ENCODE data around the gene POU2F2. TPM values are rescaled to one million over a fixed set of nuclear protein-coding genes. Genes with fewer than 3 reads are reported as not detected.

The POU2F2 gene
- total RNA-seq, 2 donors from 2014 or later: 1.8 to 2.6 TPM

- no peak for TF ChIP-seq CTCF (conservative IDR thresholded peaks at IDR 0.05)
- Histone ChIP-seq H3K27ac (ENCODE audit: low read depth, low read length) (no peak overlapping the region), H3K4me3 (ENCODE audit: low read length) (no peak overlapping the region)
Observed at GRCh38 chr19:42120276-42120980, 11.8 kb downstream of the POU2F2 start.

GRCh38 chr19:42117076-42117475, 15.2 kb downstream of the POU2F2 start:
- no peak for TF ChIP-seq CTCF (conservative IDR thresholded peaks at IDR 0.05)
- Mint-ChIP-seq H3K36me3 (ENCODE audit: low read depth) (no peaks in the 10 kb centered on the region), H3K9me3 (no peaks in the 10 kb centered on the region), H3K4me1 (peaks cover 9% of the 10 kb centered on the region), H3K4me3 (no peak overlapping the region), H3K27me3 (ENCODE audit: insufficient read depth) (peaks cover 2% of the 10 kb centered on the region), H3K27ac (no peak overlapping the region)
- H3K36me3 ChIP-seq (ENCODE audit: control insufficient read depth, insufficient read depth, low read length): no peaks in the 10 kb centered on the region
- no peak overlapping the region for H3K9ac ChIP-seq (ENCODE audit: extremely low read depth, low read length, poor library complexity, severe bottlenecking)
- no peak overlapping the region for H3K4me3 ChIP-seq (ENCODE audit: low read length)
- no peaks in the 10 kb centered on the region for H3K4me1 ChIP-seq (ENCODE audit: control insufficient read depth, insufficient read depth, low read length)
- no peaks in the 10 kb centered on the region for H3K27me3 ChIP-seq (ENCODE audit: control insufficient read depth, insufficient read depth, low read length, poor library complexity, severe bottlenecking)
- no peak overlapping the region for H3K27ac ChIP-seq (ENCODE audit: low read depth, low read length)
- H3K9me3 ChIP-seq (ENCODE audit: control insufficient read depth, low read length): no peaks in the 10 kb centered on the region
- no peak for DNase-seq
- 87 to 100% methylated on average over 2 to 6 of the region's 6 CpGs for WGBS, 2 experiments (ENCODE audit: insufficient coverage in 1 of 2, insufficient read length in 1 of 2)

More at GRCh38 chr19:42120276-42120980, 11.8 kb downstream of the POU2F2 start:
- no peaks in the 10 kb centered on the region for H3K36me3 ChIP-seq (ENCODE audit: control insufficient read depth, insufficient read depth, low read length)
- H3K27ac Mint-ChIP-seq: no peak overlapping the region
- no peaks in the 10 kb centered on the region for H3K36me3 Mint-ChIP-seq (ENCODE audit: low read depth)
- H3K9me3 Mint-ChIP-seq: no peaks in the 10 kb centered on the region
- no peaks in the 10 kb centered on the region for H3K4me1 ChIP-seq (ENCODE audit: control insufficient read depth, insufficient read depth, low read length)
- no peak overlapping the region for H3K9ac ChIP-seq (ENCODE audit: extremely low read depth, low read length, poor library complexity, severe bottlenecking)
- WGBS, 2 experiments (ENCODE audit: insufficient coverage in 1 of 2, insufficient read length in 1 of 2): 87 to 91% methylated on average over 5 to 9 of the region's 10 CpGs
- DNase-seq: no peak
- no peak overlapping the region for H3K4me3 Mint-ChIP-seq
- no peaks in the 10 kb centered on the region for H3K27me3 ChIP-seq (ENCODE audit: control insufficient read depth, insufficient read depth, low read length, poor library complexity, severe bottlenecking)
- H3K4me1 Mint-ChIP-seq: no peaks in the 10 kb centered on the region
- peaks cover 3% of the 10 kb centered on the region for H3K27me3 Mint-ChIP-seq (ENCODE audit: insufficient read depth)
- H3K9me3 ChIP-seq (ENCODE audit: control insufficient read depth, low read length): no peaks in the 10 kb centered on the region

GRCh38 chr19:42116308-42117075, 15.8 kb downstream of the POU2F2 start:
- Histone ChIP-seq H3K27me3 (ENCODE audit: control insufficient read depth, insufficient read depth, low read length, poor library complexity, severe bottlenecking) (no peaks in the 10 kb centered on the region), H3K4me1 (ENCODE audit: control insufficient read depth, insufficient read depth, low read length) (no peaks in the 10 kb centered on the region), H3K4me3 (ENCODE audit: low read length) (no peak overlapping the region), H3K27ac (ENCODE audit: low read depth, low read length) (no peak overlapping the region), H3K9ac (ENCODE audit: extremely low read depth, low read length, poor library complexity, severe bottlenecking) (no peak overlapping the region), H3K36me3 (ENCODE audit: control insufficient read depth, insufficient read depth, low read length) (no peaks in the 10 kb centered on the region), H3K9me3 (ENCODE audit: control insufficient read depth, low read length) (no peaks in the 10 kb centered on the region)
- Mint-ChIP-seq H3K36me3 (ENCODE audit: low read depth) (no peaks in the 10 kb centered on the region), H3K9me3 (no peaks in the 10 kb centered on the region), H3K27me3 (ENCODE audit: insufficient read depth) (peaks cover 2% of the 10 kb centered on the region), H3K27ac (no peak overlapping the region), H3K4me1 (peaks cover 9% of the 10 kb centered on the region), H3K4me3 (no peak overlapping the region)
- TF ChIP-seq CTCF (conservative IDR thresholded peaks at IDR 0.05): peak; percentile 51
- WGBS, 2 experiments (ENCODE audit: insufficient coverage in 1 of 2, insufficient read length in 1 of 2): 90 to 98% methylated on average over 9 to 19 of the region's 20 CpGs
- DNase-seq: no peak

Data from endodermal cell (in vitro differentiated cells).